HL-60/S4 treated with retinoic acid at 250 ng/mL for 4 days and 3 days (cell line): ENCODE measurements around the gene IBSP.

Experiments
- in situ Hi-C: fragments of 300-500 bp; cut with MboI; formaldehyde crosslinking; loops from 2 replicates; pipeline ENCODE4 v1.7.0; 2022; ENCODE audit warnings: low sequenced_read_pairs

The IBSP gene

GRCh38 chr4:87799301-87800113, at the start of gene IBSP:
Gene IBSP (plus strand): TSS chr4:87799554. CDS start chr4:87802362, 2,808 bp downstream.
- in situ Hi-C loops: no loop called here

GRCh38 chr4:87749883-87750282, 49.5 kb upstream of the IBSP start:
- in situ Hi-C loops: no loop called here

- in situ Hi-C loops: no loop called here
Measured at GRCh38 chr4:87758270-87758669, 41.1 kb upstream of the IBSP start.

GRCh38 chr4:87762311-87762710, 37.0 kb upstream of the IBSP start:
- in situ Hi-C loops: no loop called here

GRCh38 chr4:87781569-87781968, 17.8 kb upstream of the IBSP start:
- in situ Hi-C loops: no loop called here

- in situ Hi-C loops: no loop called here
Measured at GRCh38 chr4:87783781-87784180, 15.6 kb upstream of the IBSP start.

GRCh38 chr4:87785731-87786509, 13.4 kb upstream of the IBSP start:
- in situ Hi-C loops: no loop called here

- in situ Hi-C loops: no loop called here
Measured at GRCh38 chr4:87802858-87803257, 3.5 kb downstream of the IBSP start.

GRCh38 chr4:87803421-87803820, 4.1 kb downstream of the IBSP start:
- in situ Hi-C loops: no loop called here

- in situ Hi-C loops: no loop called here
Measured at GRCh38 chr4:87804871-87805270, 5.5 kb downstream of the IBSP start.

GRCh38 chr4:87805971-87806370, 6.6 kb downstream of the IBSP start:
- in situ Hi-C loops: no loop called here

- in situ Hi-C loops: no loop called here
Measured at GRCh38 chr4:87806520-87806919, 7.2 kb downstream of the IBSP start.

GRCh38 chr4:87807402-87807801, 8.0 kb downstream of the IBSP start:
- in situ Hi-C loops: no loop called here

GRCh38 chr4:87811977-87812376, 12.6 kb downstream of the IBSP start:
- in situ Hi-C loops: no loop called here

- in situ Hi-C loops: no loop called here
Measured at GRCh38 chr4:87819281-87819919, 20.0 kb downstream of the IBSP start.

GRCh38 chr4:87823200-87823599, 23.8 kb downstream of the IBSP start:
- in situ Hi-C loops: no loop called here

- in situ Hi-C loops: no loop called here
Measured at GRCh38 chr4:87823724-87824123, 24.4 kb downstream of the IBSP start.

- in situ Hi-C loops: no loop called here
Measured at GRCh38 chr4:87824352-87824751, 25.0 kb downstream of the IBSP start.

- in situ Hi-C loops: no loop called here
Measured at GRCh38 chr4:87832669-87833068, 33.3 kb downstream of the IBSP start, which contains the start of gene MEPE. Gene MEPE (plus strand): TSS chr4:87832969. CDS start chr4:87834715, 1,746 bp downstream.

- in situ Hi-C loops: no loop called here
Measured at GRCh38 chr4:87834401-87834800, 35.0 kb downstream of the IBSP start.

- in situ Hi-C loops: no loop called here
Measured at GRCh38 chr4:87835197-87835596, 35.8 kb downstream of the IBSP start.

- in situ Hi-C loops: no loop called here
Measured at GRCh38 chr4:87835743-87836142, 36.4 kb downstream of the IBSP start.
